GM12874 (cell line): Measurements from ENCODE around the gene GPHN.

Experiments
- CTCF ChIP-seq: IDR thresholded peaks from 2 replicates; pipeline ENCODE4 v1.5.1; 2011; ENCODE audit warnings: low read depth, mild to moderate bottlenecking, control low read depth, low read length, moderate library complexity; ENCODE audit not compliant: insufficient read depth

GPHN gene

DNA sequence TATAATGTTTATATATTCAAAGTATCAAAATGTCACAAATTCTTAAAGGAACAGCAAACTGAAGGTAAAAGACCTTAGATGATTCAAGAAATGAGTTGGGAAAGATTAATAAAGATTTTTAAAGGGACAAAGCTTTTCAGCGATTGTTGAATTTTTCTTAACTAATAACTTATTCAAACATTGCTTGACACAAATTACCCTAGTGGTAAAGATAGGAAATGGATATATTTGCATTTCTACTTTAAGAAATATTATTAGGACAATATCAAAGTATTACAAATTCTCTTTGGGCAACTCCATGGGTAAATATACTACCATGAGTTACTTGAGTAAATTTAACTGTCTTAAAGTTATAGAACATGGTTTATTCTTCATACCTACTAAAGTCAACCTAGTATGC lies 415.3 kb downstream of the GPHN start:
- no peak for TF ChIP-seq CTCF

DNA sequence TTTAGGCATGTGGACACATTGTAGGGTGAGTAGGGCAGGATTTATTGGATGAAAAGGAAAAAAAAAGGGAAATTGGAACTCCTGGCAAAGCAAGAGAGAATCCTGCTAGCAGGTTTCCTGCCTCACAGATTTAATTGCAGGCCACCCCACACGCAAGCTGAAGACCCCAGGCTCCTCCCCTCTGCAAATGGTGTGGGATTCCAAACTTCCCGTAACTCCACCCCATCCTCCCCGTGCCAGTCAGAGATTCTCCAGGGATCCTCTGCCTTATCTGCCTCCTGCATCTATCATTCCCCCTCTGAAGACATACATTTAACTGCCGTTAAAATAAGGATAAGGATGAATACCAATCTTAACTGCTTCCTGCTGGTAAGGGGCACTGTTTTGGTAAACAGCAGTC lies 431.5 kb downstream of the GPHN start:
- TF ChIP-seq CTCF = no peak

GRCh38 chr14:66944872-66945271 lies 436.9 kb downstream of the GPHN start:
- TF ChIP-seq CTCF = no peak

GRCh38 chr14:66955159-66955558 lies 447.2 kb downstream of the GPHN start:
- no peak for TF ChIP-seq CTCF

GRCh38 chr14:66959437-66960050 lies 451.6 kb downstream of the GPHN start:
- TF ChIP-seq CTCF = no peak

DNA sequence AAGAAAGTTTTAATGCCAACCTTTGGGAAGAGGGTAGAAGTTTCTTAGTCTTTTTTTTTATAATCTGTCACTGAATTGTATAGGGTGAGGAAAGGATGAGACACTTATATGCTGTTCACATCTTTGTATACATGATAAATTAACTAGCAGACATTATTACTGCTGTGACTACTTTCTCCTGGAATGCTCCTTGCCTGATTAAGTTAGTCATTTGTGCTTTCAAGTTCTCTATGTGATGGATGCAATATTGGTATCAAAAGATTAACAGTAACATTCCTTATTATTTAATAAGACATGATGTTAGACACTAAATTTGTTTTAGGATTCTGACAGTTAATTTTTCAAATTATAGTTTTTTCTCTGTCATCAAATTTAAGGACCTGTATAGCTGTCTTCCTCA lies 457.9 kb downstream of the GPHN start:
- TF ChIP-seq CTCF = no peak

DNA sequence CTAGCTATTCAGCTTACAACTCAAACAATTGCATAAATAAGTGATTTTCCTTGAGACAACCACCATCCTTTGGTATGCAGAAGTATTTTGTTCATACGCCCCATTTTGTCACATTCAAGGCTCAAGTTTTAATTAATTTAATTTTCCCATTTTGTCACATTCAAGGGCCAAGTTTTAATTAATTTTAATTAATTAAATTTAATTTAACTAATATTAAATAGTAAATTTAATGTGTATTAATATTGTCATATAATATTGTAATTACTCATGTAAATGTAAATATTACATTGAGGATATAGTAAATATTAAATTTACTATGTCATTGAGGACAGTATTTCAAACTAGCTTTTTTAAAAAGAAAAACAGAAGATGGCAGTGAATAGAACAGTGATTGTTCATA lies 464.5 kb downstream of the GPHN start:
- TF ChIP-seq CTCF = no peak

DNA sequence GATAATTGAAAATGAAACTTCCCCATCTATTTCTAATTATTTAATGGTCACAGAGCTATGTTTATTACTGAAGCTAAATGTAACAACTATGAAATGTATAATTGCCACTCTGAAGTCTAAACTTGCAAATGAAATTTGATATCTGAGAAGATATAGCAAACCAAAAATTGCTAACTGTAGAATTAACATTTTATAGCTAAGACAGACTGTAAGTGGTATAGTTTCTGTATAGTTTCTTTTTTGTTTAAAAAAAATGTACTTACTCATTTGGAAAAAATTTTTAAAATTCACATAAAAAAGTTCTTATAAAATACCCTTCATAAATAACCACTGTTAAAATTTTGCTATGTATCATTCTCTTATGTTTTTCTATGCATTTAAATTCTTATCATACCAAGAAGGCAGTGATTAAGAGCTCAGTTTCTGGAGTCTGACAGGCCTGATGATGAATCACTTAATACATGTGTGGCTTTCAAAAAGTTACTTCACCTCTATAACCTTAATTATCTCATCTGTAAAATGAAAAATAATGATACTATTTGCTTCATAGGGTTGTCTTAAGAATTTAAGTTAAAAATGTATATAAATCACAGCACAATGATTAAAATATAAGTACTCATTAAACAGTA lies 466.6 kb downstream of the GPHN start:
- TF ChIP-seq CTCF = no peak
